AG04450 (cell line): ENCODE measurements around the gene UBTD1. TPM values are rescaled to one million over a fixed set of nuclear protein-coding genes. Genes with fewer than 3 reads are reported as not detected.

Source experiments
- CTCF ChIA-PET: fragments of 300-600, 350-600 bp; formaldehyde crosslinking; extraction: SDS; loops from one replicate; lab custom pipeline; 2022; ENCODE audit warnings: antibody characterized with exemption, inconsistent platforms; lab: Charles Lee
- POLR2A ChIA-PET: fragments of 350-600 bp; formaldehyde crosslinking; extraction: SDS; loops from one replicate; lab custom pipeline; 2021; ENCODE audit warnings: antibody characterized with exemption, inconsistent platforms; lab: Yijun Ruan, JAX
- DNase-seq: peaks from one replicate; pipeline ENCODE4 v3.0.0-alpha.2; 2011; ENCODE audit warnings: low read depth, low spot score
- H3K27ac ChIP-seq: one replicate; pipeline ENCODE4 v1.5.1; 2012; ENCODE audit warnings: low read depth, low read length, control low read depth
- H3K27me3 ChIP-seq: one replicate; pipeline ENCODE4 v1.6.0; 2012; ENCODE audit warnings: low read length; ENCODE audit not compliant: control insufficient read depth, insufficient read depth
- H3K4me3 ChIP-seq: 2 replicates; pipeline ENCODE4 v1.5.1; 2011; ENCODE audit warnings: mild to moderate bottlenecking, low read depth, low read length, control low read depth
- H3K9me3 ChIP-seq: 2 replicates; pipeline ENCODE4 v1.5.1; 2012; ENCODE audit warnings: low read length; ENCODE audit not compliant: control insufficient read depth, insufficient read depth
- polyA plus RNA-seq: library from polyadenylated mRNA; depleted of rRNA; stranded (reverse); fragments of >200 nt; gene quantifications from 2 replicates; pipeline ENCODE4 v1.2.3, GENCODE V29; 2011
- TF ChIP-seq, protein P1 (sequence below): IDR thresholded peaks from 2 replicates; pipeline ENCODE4 v1.5.1; 2011; ENCODE audit warnings: low read depth, low read length, control low read depth, inconsistent platforms

Gene UBTD1
- polyA plus RNA-seq, 1 experiment = 15.5 TPM

DNA sequence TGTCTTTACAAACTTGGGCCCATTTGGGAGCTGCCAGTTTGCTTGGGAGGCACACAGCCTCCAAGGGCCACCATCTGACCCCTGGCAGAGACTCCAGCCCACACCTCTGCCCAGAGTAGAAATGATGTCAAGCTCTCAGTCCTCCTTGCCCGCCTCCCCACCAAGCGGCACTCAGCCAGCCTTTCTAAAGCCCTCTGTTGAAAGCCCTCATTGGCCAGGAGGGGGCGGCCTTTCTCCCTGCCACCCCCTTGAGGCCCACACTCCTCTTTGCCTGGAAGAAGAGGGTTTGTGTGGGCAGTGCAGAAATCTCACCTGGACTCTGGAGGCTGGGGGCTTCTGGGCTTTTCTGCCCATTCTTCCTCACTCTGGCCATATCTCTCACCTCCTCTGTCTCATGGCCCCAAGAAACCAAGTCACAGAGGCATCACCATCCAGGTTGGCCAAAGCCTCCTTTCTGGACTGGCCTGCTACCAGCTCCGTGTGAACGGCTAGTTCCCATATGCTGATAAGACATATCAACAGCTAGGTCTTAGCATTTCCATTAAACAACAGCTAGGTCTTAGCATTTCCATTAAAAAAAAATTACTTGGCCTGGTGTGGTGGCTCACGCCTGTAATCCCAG, 36.1 kb downstream of the UBTD1 start:
- no peaks in the 10 kb centered on the region for H3K9me3 ChIP-seq
- POLR2A ChIA-PET = interaction anchor here (0.6 kb wide), 1 partner anchor 116 kb away, joined by 7 read pairs; no protein-coding TSS in a partner anchor
- H3K4me3 ChIP-seq = no peak overlapping the region
- no peak overlapping the region for H3K27ac ChIP-seq
- no peak for DNase-seq
- CTCF ChIA-PET = interaction anchor here (0.7 to 1.5 kb wide), 12 partner anchors 8 to 71 kb away, joined by 3 to 6 read pairs (median 4); partner anchors contain the start of gene ANKRD2
- TF ChIP-seq, protein P1, sequence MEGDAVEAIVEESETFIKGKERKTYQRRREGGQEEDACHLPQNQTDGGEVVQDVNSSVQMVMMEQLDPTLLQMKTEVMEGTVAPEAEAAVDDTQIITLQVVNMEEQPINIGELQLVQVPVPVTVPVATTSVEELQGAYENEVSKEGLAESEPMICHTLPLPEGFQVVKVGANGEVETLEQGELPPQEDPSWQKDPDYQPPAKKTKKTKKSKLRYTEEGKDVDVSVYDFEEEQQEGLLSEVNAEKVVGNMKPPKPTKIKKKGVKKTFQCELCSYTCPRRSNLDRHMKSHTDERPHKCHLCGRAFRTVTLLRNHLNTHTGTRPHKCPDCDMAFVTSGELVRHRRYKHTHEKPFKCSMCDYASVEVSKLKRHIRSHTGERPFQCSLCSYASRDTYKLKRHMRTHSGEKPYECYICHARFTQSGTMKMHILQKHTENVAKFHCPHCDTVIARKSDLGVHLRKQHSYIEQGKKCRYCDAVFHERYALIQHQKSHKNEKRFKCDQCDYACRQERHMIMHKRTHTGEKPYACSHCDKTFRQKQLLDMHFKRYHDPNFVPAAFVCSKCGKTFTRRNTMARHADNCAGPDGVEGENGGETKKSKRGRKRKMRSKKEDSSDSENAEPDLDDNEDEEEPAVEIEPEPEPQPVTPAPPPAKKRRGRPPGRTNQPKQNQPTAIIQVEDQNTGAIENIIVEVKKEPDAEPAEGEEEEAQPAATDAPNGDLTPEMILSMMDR = peak; percentile 39
- H3K27me3 ChIP-seq = no peaks in the 10 kb centered on the region

DNA sequence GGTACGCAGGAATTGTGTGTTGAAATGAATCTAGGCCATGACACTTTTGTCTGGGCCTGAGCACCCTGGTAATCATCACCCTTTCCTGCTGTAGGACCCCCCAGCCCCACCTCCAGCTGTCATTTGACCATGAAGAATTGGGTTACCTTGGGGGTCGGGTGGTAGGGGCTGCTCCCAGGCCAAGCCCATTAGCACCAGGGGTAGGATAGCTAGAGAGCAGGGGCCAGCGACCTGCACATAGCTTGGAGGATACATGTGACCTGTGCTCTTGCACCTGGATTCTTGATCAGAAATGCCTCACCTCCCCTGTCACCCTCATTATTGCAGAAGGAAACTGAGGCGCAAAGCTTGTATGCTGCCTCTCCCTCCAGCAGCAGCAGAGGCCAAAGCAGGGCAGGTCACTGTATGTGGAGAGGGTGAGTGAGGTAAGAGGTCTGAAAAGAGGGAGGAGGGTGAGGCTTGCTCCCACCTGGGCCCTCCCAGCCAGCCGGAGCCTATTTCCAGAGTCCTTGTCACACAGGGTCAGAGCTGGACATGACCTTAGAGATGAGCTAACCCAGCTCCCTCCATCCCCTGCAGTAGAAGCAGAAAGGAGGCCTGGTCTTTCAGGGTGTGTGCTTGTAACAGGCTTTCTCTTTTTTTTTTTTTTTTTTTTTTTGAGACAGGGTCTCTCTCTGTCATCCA, 38.6 kb downstream of the UBTD1 start:
- Histone ChIP-seq H3K9me3 (no peaks in the 10 kb centered on the region), H3K4me3 (no peak overlapping the region), H3K27ac (no peak overlapping the region), H3K27me3 (no peaks in the 10 kb centered on the region)
- CTCF ChIA-PET = interaction anchor here (0.7 to 6.2 kb wide), 2 partner anchors 16 to 791 kb away, joined by 3 to 30 read pairs; no protein-coding TSS in a partner anchor
- TF ChIP-seq, protein P1 = no peak
- POLR2A ChIA-PET = no interaction called here
- no peak for DNase-seq

DNA sequence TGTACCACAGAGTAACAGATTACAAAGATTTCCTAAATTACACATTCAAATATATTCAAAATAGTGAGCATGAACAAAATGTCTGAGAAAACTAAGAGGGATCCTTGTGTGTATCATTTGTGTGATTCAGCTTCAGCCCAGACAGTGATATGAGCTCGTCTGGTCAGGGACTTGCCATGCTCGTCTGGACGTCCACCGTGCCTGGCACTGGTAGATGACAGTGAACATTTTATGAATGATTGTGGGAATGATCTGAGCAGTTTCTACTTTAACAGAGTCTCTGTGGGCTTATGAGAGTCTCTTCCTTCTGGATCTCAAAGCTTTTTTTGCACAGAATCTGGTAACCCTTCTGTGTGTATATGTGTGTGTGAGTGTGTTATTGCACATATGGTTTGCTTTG, 39.7 kb downstream of the UBTD1 start:
- no peak overlapping the region for H3K4me3 ChIP-seq
- DNase-seq = no peak
- TF ChIP-seq, protein P1 = no peak
- H3K27me3 ChIP-seq = no peaks in the 10 kb centered on the region
- peak overlapping the region; percentile 31 for H3K27ac ChIP-seq
- no peaks in the 10 kb centered on the region for H3K9me3 ChIP-seq
- CTCF ChIA-PET = interaction anchor here (0.9 to 6.2 kb wide), 2 partner anchors 15 to 34 kb away, joined by 3 to 30 read pairs; partner anchors contain the start of gene ANKRD2
- POLR2A ChIA-PET = no interaction called here

DNA sequence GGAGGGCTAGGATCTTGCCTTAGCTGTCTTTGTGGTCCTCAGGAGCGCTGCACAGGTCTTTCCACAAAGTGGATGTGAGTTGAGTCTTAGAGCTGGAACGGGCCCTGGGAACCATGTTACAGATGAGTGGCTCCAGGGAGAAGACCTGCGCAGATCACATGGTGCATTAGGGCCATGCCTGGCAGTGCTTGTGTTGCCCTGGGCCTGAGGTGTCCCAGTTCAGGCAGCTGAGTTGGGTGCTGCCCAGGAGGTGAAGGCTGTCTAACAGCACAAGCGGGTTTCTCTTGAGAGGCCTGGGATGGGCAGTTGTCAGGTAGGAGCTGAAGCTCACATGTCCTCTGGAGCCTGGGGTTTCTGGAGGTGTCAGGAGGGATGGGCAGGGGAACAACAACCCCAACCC, 40.1 kb downstream of the UBTD1 start:
- H3K27ac ChIP-seq = peak overlapping the region; percentile 31
- no peak for DNase-seq
- TF ChIP-seq, protein P1 = no peak
- no peak overlapping the region for H3K4me3 ChIP-seq
- CTCF ChIA-PET = interaction anchor here (1.1 to 6.2 kb wide), 3 partner anchors 14 to 63 kb away, joined by 3 to 30 read pairs (median 3); no protein-coding TSS in a partner anchor
- no peaks in the 10 kb centered on the region for H3K27me3 ChIP-seq
- POLR2A ChIA-PET = interaction anchor here (0.7 to 1.9 kb wide), 2 partner anchors 40 to 101 kb away, joined by 7 to 10 read pairs; partner anchors contain the start of gene UBTD1
- H3K9me3 ChIP-seq = no peaks in the 10 kb centered on the region
